Thyroid gland (tissue), 4 donors: ENCODE data around the gene ZNF408. TPM values are rescaled to one million over a fixed set of nuclear protein-coding genes. Genes with fewer than 3 reads are reported as not detected.
A peak's percentile ranks its signal among the peaks of the same experiment; 100 is the strongest.

Experiments
- DNase-seq, 2 donors: peaks; one replicate each; pipeline ENCODE4 v3.0.0-alpha.2; 2019
- H3K27ac ChIP-seq, 3 donors: fragments of 200-600 bp; sonication (generic); 1 replicate in 2 of 3; 2 replicates in 1 of 3; pipeline ENCODE4 v1.5.1; 2016 to 2019; ENCODE audit warnings: mild to moderate bottlenecking in 1 of 3, moderate library complexity in 1 of 3
- H3K27me3 ChIP-seq: fragments of 200-600 bp; sonication (generic); one replicate; pipeline ENCODE4 v1.5.1; 2019
- H3K36me3 ChIP-seq, 2 donors: fragments of 200-600 bp; sonication (generic); one replicate each; pipeline ENCODE4 v1.5.1; 2016 to 2019
- H3K4me1 ChIP-seq, 2 donors: fragments of 200-600 bp; sonication (generic); one replicate each; pipeline ENCODE4 v1.5.1; 2017 to 2019
- H3K4me3 ChIP-seq, 3 donors: fragments of 200-600 bp; sonication (generic); replicated peaks in 1 of 3; 1 replicate in 2 of 3; 2 replicates in 1 of 3; pipeline ENCODE4 v1.5.1; 2016; ENCODE audit warnings: mild to moderate bottlenecking in 1 of 3
- H3K9me3 ChIP-seq: fragments of 200-600 bp; sonication (generic); one replicate; pipeline ENCODE4 v1.5.1; 2017
- CTCF ChIP-seq, 6 experiments: fragments of 200-600 bp in 3 of 6; fragments of 450-650 bp in 3 of 6; sonication (generic) in 3 of 6; IDR thresholded peaks; one replicate each; pipeline ENCODE4 v1.5.1; 2016 to 2019; ENCODE audit warnings: antibody characterized with exemption in 6 of 6, mild to moderate bottlenecking in 2 of 6, inconsistent platforms in 1 of 6, moderate library complexity in 1 of 6
- POLR2A ChIP-seq, 2 donors: fragments of 450-650 bp; IDR thresholded peaks; one replicate each; pipeline ENCODE4 v1.6.1; 2017; ENCODE audit warnings: antibody characterized with exemption in 2 of 2, mild to moderate bottlenecking in 2 of 2, moderate library complexity in 1 of 2
- WGBS, 2 donors: methylation state at CpG; one replicate each; pipeline ENCODE4 v1.1.5; 2017; 5-methylcytosine and 5-hydroxymethylcytosine counted together
- intact Hi-C: fragments of 100-400 bp; cut with DNase I; formaldehyde crosslinking; loops from one replicate; pipeline ENCODE4 v1.15.1; 2023
- total RNA-seq, 4 donors: library from RNA; depleted of rRNA; stranded (reverse); fragments of >200 nt; gene quantifications; one replicate each; pipeline ENCODE4 v1.2.3, GENCODE V29; 2016

The ZNF408 gene
- total RNA-seq, 4 donors from 2014 or later = 9.8 to 17.8 (median 12.5) TPM

GRCh38 chr11:46677991-46678740 is 22.7 kb upstream of the ZNF408 start:
- WGBS, 2 donors = 87% methylated on average over 7 to 10 of the region's 10 CpGs
- Histone ChIP-seq H3K27ac (peak overlapping the region in 1 of 3 donors; percentile 13), H3K4me1 (peaks cover 27 to 36% of the 10 kb centered on the region in 2 donors), H3K9me3 (no peaks in the 10 kb centered on the region), H3K4me3 (no peak overlapping the region), H3K27me3 (no peaks in the 10 kb centered on the region), H3K36me3 (peaks cover 38 to 48% of the 10 kb centered on the region in 2 donors)
- TF ChIP-seq CTCF (IDR thresholded peaks at IDR 0.05) = no peak
- no peak for TF ChIP-seq POLR2A (IDR thresholded peaks at IDR 0.05)
- no peak for DNase-seq
- intact Hi-C loops = no loop called here

DNA sequence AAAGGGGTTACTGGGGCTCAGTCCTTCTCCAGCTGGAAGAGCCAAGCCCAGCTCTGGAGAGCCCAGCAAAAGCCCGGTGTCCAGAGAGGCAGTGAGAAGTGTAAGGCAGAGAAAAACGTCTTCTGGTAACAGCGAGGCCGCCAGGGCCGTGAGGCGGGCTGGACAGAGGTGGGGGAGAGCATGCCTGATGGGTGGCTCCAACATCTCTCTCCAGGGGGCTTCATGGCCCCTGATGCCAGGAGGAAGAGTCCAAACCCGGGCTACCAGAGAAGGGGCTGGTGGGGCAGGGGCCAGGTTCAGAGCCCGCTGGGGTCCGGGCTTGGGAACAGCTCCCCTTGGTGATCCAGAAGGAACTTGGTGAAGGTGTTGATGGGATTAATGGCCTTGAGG is 22.1 kb upstream of the ZNF408 start:
- Histone ChIP-seq H3K4me3 (no peak overlapping the region), H3K9me3 (no peaks in the 10 kb centered on the region), H3K4me1 (peaks cover 26 to 32% of the 10 kb centered on the region in 2 donors), H3K27me3 (no peaks in the 10 kb centered on the region), H3K27ac (no peak overlapping the region), H3K36me3 (peaks cover 36 to 43% of the 10 kb centered on the region in 2 donors)
- 90 to 97% methylated on average over 8 to 9 of the region's 9 CpGs for WGBS, 2 donors
- TF ChIP-seq POLR2A (IDR thresholded peaks at IDR 0.05) (no peak), CTCF (IDR thresholded peaks at IDR 0.05) (no peak)
- no peak for DNase-seq
- intact Hi-C loops = no loop called here

GRCh38 chr11:46679241-46680163 is 21.3 kb upstream of the ZNF408 start:
- Histone ChIP-seq H3K9me3 (no peaks in the 10 kb centered on the region), H3K27ac (no peak overlapping the region), H3K36me3 (peaks cover 38 to 42% of the 10 kb centered on the region in 2 donors), H3K4me3 (no peak overlapping the region), H3K27me3 (no peaks in the 10 kb centered on the region), H3K4me1 (peaks cover 19 to 24% of the 10 kb centered on the region in 2 donors)
- intact Hi-C loops = no loop called here
- 94 to 95% methylated on average over 9 to 24 of the region's 26 CpGs for WGBS, 2 donors
- DNase-seq = no peak
- TF ChIP-seq POLR2A (IDR thresholded peaks at IDR 0.05) (no peak), CTCF (IDR thresholded peaks at IDR 0.05) (no peak)

DNA sequence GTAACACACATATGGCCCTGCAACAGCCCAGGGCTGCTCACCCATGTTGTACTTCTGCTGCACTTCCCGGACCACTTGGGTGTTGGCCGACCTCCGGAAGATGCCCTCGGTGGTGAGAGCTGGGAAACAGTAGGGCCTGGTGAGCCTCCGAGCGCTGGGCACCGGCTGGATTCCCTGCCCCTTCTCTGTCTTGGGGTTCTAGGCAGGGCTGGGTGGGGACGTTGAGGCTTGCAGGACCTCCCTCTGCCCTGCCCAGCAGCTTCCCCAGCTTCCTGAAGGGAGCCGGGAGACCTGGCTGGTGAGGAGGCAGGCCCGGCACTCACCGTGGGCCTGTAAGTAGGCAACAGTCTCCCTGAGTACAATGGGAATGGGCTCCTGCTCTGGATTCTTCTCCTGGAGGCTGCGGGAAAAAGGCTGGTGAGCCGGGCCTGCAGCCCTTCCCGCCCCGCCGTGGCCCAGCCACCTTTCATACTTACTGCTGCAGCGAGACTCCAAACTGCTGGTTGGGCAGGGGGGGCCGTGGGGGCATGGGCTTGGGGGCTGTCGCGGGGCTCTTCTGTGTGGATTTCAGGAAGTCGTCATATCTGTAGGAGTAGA is 20.6 kb upstream of the ZNF408 start:
- Histone ChIP-seq H3K36me3 (peaks cover 38 to 42% of the 10 kb centered on the region in 2 donors), H3K4me3 (no peak overlapping the region), H3K4me1 (peaks cover 11 to 16% of the 10 kb centered on the region in 2 donors), H3K9me3 (no peaks in the 10 kb centered on the region), H3K27ac (no peak overlapping the region), H3K27me3 (no peaks in the 10 kb centered on the region)
- WGBS, 2 donors = 94 to 96% methylated on average over 12 to 14 of the region's 21 CpGs
- TF ChIP-seq CTCF (IDR thresholded peaks at IDR 0.05) (no peak), POLR2A (IDR thresholded peaks at IDR 0.05) (no peak)
- intact Hi-C loops = no loop called here
- DNase-seq = no peak
